IMR-90 (cell line): Measurements from ENCODE around the gene ERVFRD-1. TPM values are rescaled to one million over a fixed set of nuclear protein-coding genes. Genes with fewer than 3 reads are reported as not detected.
"Not testable (repeated sequence)": the region's sequence is repeated elsewhere in the genome, so short reads cannot be mapped to it uniquely, and the experiment has no call there.

Experiments used
- ATAC-seq: fragments of 200-7000 bp; cut with Tn5 transposase; 2 replicates; pipeline ENCODE4 v1.9.1; 2020; ENCODE audit warnings: low read depth, mild to moderate bottlenecking, moderate library complexity
- BruUV-seq: library from RNA; stranded (reverse); fragments of 400-500 nt; replicated peaks from 2 replicates; lab custom pipeline; 2021; lab: Mats Ljungman, UMichigan
- CTCF ChIA-PET: fragments of 300-600 bp; formaldehyde crosslinking; extraction: SDS; loops from one replicate; lab custom pipeline; 2021; ENCODE audit warnings: antibody characterized with exemption; lab: Yijun Ruan, JAX
- POLR2A ChIA-PET: fragments of 300-600 bp; sonication (Branson Sonifier 250); formaldehyde crosslinking; loops from one replicate; lab custom pipeline; 2022; ENCODE audit warnings: antibody characterized with exemption; ENCODE audit not compliant: unreplicated experiment; lab: Charles Lee
- DNase-seq: peaks from one replicate; pipeline ENCODE4 v3.0.0; 2013
- H2AFZ ChIP-seq: replicated peaks from 2 replicates; pipeline ENCODE3; 2013; ENCODE audit warnings: low read length, mild to moderate bottlenecking; ENCODE audit not compliant: poor library complexity
- H2AK5ac ChIP-seq: 2 replicates; pipeline ENCODE4 v1.6.1; 2013; ENCODE audit warnings: low read depth, low read length, inconsistent platforms
- H2AK9ac ChIP-seq: replicated peaks from 2 replicates; pipeline ENCODE3; 2013; ENCODE audit warnings: mild to moderate bottlenecking, low read depth, low read length, moderate library complexity; ENCODE audit not compliant: poor library complexity
- H2BK120ac ChIP-seq: 2 replicates; pipeline ENCODE4 v1.6.1; 2013; ENCODE audit warnings: low read depth, low read length, inconsistent platforms
- H2BK15ac ChIP-seq: 3 replicates; pipeline ENCODE4 v1.6.1; 2013; ENCODE audit warnings: low read depth, low read length, inconsistent platforms
- H2BK20ac ChIP-seq: 2 replicates; pipeline ENCODE4 v1.6.1; 2013; ENCODE audit warnings: low read depth, mild to moderate bottlenecking, inconsistent platforms, low read length, moderate library complexity
- H2BK5ac ChIP-seq: 2 replicates; pipeline ENCODE4 v1.6.1; 2013; ENCODE audit warnings: mild to moderate bottlenecking, low read depth, low read length, inconsistent platforms; ENCODE audit not compliant: poor library complexity, severe bottlenecking
- H3K14ac ChIP-seq: replicated peaks from 2 replicates; pipeline ENCODE4 v1.6.1; 2013; ENCODE audit warnings: low read depth, low read length, inconsistent platforms
- H3K18ac ChIP-seq: 2 replicates; pipeline ENCODE4 v1.6.1; 2013; ENCODE audit warnings: low read depth, low read length, control low read depth
- H3K23ac ChIP-seq: 2 replicates; pipeline ENCODE4 v1.6.1; 2013; ENCODE audit warnings: low read depth, low read length, inconsistent platforms
- H3K27ac ChIP-seq: 2 replicates; pipeline ENCODE4 v1.5.1; 2013; ENCODE audit warnings: mild to moderate bottlenecking, control low read depth, low read length; ENCODE audit not compliant: insufficient read depth
- H3K27me3 ChIP-seq: 2 replicates; pipeline ENCODE4 v1.6.1; 2013; ENCODE audit warnings: low read length; ENCODE audit not compliant: control insufficient read depth, insufficient read depth
- H3K36me3 ChIP-seq: 2 replicates; pipeline ENCODE4 v1.6.1; 2013; ENCODE audit warnings: low read length, mixed read lengths; ENCODE audit not compliant: control insufficient read depth, insufficient read depth
- H3K4ac ChIP-seq: 2 replicates; pipeline ENCODE4 v1.6.1; 2013; ENCODE audit warnings: low read depth, low read length, inconsistent platforms
- H3K4me1 ChIP-seq: 2 replicates; pipeline ENCODE4 v1.6.1; 2013; ENCODE audit warnings: low read length, mixed read lengths; ENCODE audit not compliant: control insufficient read depth, insufficient read depth
- H3K4me2 ChIP-seq: 2 replicates; pipeline ENCODE4 v1.6.1; 2013; ENCODE audit warnings: low read depth, mild to moderate bottlenecking, control low read depth, low read length, moderate library complexity
- H3K4me3 ChIP-seq: 2 replicates; pipeline ENCODE4 v1.5.1; 2013; ENCODE audit warnings: low read depth, mild to moderate bottlenecking, control low read depth, low read length, moderate library complexity; ENCODE audit not compliant: insufficient read depth
- H3K56ac ChIP-seq: 2 replicates; pipeline ENCODE4 v1.6.1; 2013; ENCODE audit warnings: low read length, inconsistent platforms; ENCODE audit not compliant: insufficient read depth; ENCODE audit errors: extremely low read depth
- H3K79me1 ChIP-seq, 2 experiments: 2 replicates each; pipeline ENCODE4 v1.6.1; 2013; ENCODE audit warnings: low read length in 2 of 2, inconsistent platforms in 1 of 2, low read depth in 1 of 2
- H3K9ac ChIP-seq: 2 replicates; pipeline ENCODE4 v1.6.1; 2013; ENCODE audit warnings: low read depth, low read length, control low read depth
- H3K9me1 ChIP-seq: 2 replicates; pipeline ENCODE4 v1.6.1; 2013; ENCODE audit warnings: low read length, inconsistent platforms; ENCODE audit not compliant: insufficient read depth
- H3K9me3 ChIP-seq: 2 replicates; pipeline ENCODE4 v1.6.1; 2013; ENCODE audit warnings: low read length; ENCODE audit not compliant: control insufficient read depth, insufficient read depth
- H4K20me1 ChIP-seq: 2 replicates; pipeline ENCODE4 v1.6.1; 2013; ENCODE audit warnings: low read length, inconsistent platforms; ENCODE audit not compliant: insufficient read depth
- H4K5ac ChIP-seq: 2 replicates; pipeline ENCODE4 v1.6.1; 2013; ENCODE audit warnings: mild to moderate bottlenecking, low read depth, low read length, control low read depth
- H4K8ac ChIP-seq, 2 experiments: 2 replicates each; pipeline ENCODE4 v1.6.1; 2013; ENCODE audit warnings: low read depth in 2 of 2, low read length in 2 of 2, control low read depth in 1 of 2, inconsistent platforms in 1 of 2
- H4K91ac ChIP-seq: 2 replicates; pipeline ENCODE4 v1.6.1; 2013; ENCODE audit warnings: low read depth, low read length, inconsistent platforms; ENCODE audit not compliant: insufficient read depth
- CEBPB ChIP-seq: IDR thresholded peaks from 2 replicates; pipeline ENCODE4 v1.6.1; 2012; ENCODE audit warnings: low read depth, low read length, improper control_type of control experiment
- FOS ChIP-seq: fragments of 150-350 bp; IDR thresholded peaks from 2 replicates; pipeline ENCODE4 v1.6.1; 2016; ENCODE audit warnings: low read depth, low read length
- WGBS, 2 experiments: methylation state at CpG; one replicate each; pipeline versions ENCODE4 v1.1.5 to v1.1.7; 2013; ENCODE audit warnings: missing lambda C conversion rate in 2 of 2; ENCODE audit not compliant: insufficient read length in 1 of 2; ENCODE audit errors: extremely low coverage in 2 of 2; 5-methylcytosine and 5-hydroxymethylcytosine counted together
- dilution Hi-C: fragments of 300-500 bp; cut with HindIII; formaldehyde crosslinking; loops from one replicate; pipeline ENCODE4 v1.14.3; 2018; ENCODE audit warnings: low sequenced_read_pairs; ENCODE audit not compliant: unreplicated experiment
- in situ Hi-C: fragments of 300-500 bp; cut with MboI; formaldehyde crosslinking; loops from 3 replicates; pipeline ENCODE4 v1.14.3; 2019; ENCODE audit warnings: low sequenced_read_pairs, inconsistent platforms, mixed read lengths
- intact Hi-C: fragments of 100-400 bp; cut with micrococcal nuclease; formaldehyde crosslinking; loops from 2 replicates; pipeline ENCODE4 v1.10.0; 2022
- polyA plus RNA-seq, 3 experiments: library from polyadenylated mRNA; depleted of rRNA; stranded (reverse); fragments of >200 nt; gene quantifications; 2 replicates each; pipeline ENCODE4 v1.2.3, GENCODE V29; 2012; ENCODE audit warnings: low replicate concordance in 1 of 3
- total RNA-seq: library from RNA; depleted of rRNA; stranded (reverse); fragments of >200 nt; gene quantifications from 2 replicates; pipeline ENCODE4 v1.2.3, GENCODE V29; 2012

The ERVFRD-1 gene
- total and polyA plus RNA-seq, 2 of the 4 experiments (the other 2 are of a cell fraction), result not detected

DNA sequence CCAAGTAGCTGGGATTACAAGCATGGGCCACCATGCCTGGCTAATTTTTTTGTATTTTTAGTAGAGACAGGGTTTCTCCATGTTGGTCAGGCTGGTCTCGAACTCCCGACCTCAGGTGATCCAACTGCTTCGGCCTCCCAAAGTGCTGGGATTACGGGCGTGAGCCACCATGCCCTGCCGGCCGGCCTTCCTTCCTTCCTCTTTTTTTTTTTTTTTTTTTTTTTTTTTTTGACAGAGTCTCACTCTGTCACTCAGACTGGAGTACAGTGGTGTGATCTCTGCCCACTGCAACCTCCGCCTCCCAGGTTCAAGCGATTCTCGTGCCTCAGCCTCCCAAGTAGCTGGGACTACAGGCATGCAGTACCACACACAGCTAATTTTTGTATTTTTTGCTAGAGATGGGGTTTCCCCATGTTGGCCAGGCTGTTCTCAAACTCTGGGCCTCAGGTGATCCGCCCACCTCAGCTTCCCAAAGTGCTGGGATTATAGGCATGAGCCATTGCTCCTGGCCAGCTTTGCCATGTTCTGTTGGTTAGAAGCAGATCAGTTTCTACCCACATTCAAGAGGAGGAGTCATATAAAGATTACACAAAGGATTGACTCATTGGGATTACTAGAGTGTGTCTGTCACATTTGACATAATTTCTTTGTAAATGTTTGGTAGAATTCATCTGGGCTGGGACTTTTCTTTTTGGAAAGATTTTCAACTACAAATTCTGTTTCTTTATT is 4.4 kb upstream of the ERVFRD-1 start:
- H3K36me3 ChIP-seq, H4K5ac ChIP-seq, H4K8ac ChIP-seq, intact Hi-C loops, H2BK5ac ChIP-seq, H2BK20ac ChIP-seq, H3K9me3 ChIP-seq, H2BK120ac ChIP-seq, H3K23ac ChIP-seq, H3K27ac ChIP-seq, H2AK5ac ChIP-seq, H3K14ac ChIP-seq, H2BK15ac ChIP-seq, H3K4me1 ChIP-seq, H3K9ac ChIP-seq, H3K56ac ChIP-seq, H4K91ac ChIP-seq, H2AK9ac ChIP-seq, H3K4me3 ChIP-seq, H2AFZ ChIP-seq, POLR2A ChIA-PET, BruUV-seq, H3K18ac ChIP-seq, H3K27me3 ChIP-seq, dilution Hi-C loops, H3K4ac ChIP-seq, in situ Hi-C loops: not testable (repeated sequence)
- Histone ChIP-seq H3K4me2 (peak overlapping the region; percentile 50; the same call in 1 of the 2 replicates), H4K20me1 (peaks cover 48% of the 10 kb centered on the region), H3K9me1 (peaks cover 14% of the 10 kb centered on the region), H3K79me1 (peaks cover 24 to 60% of the 10 kb centered on the region in 2 experiments)
- ATAC-seq, result peak; percentile 74
- peak; percentile 72 for DNase-seq
- CTCF ChIA-PET, result interaction anchor here (0.5 kb wide), 1 partner anchor 15 kb away, joined by 5 read pairs; no protein-coding TSS in a partner anchor
- TF ChIP-seq FOS (0 out of 2 replicates have a peak, but pooled peaks have one; percentile 19), CEBPB (peak; percentile 49; the same call in 1 of the 2 replicates)
- WGBS, 2 experiments, result 100% methylated on average over 2 of the region's 11 CpGs; no CpG with 5 or more reads in 1 of the 2 experiments
